T-helper 1 cell treated with Interleukin-12 subunit alpha and Interleukin-12 subunit beta and Interleukin-4 antibody, amounts not matched to agents 30 ng/mL and 1 ng/mL, for 36 hours (primary cell): ENCODE measurements around the gene EYA2. TPM values are rescaled to one million over a fixed set of nuclear protein-coding genes. Genes with fewer than 3 reads are reported as not detected.
"Not testable (repeated sequence)": the region's sequence is repeated elsewhere in the genome, so short reads cannot be mapped to it uniquely, and the experiment has no call there.

Experiments
- intact Hi-C: fragments of 100-400 bp; cut with micrococcal nuclease; formaldehyde crosslinking; loops from one replicate; pipeline ENCODE4 v1.15.1; 2024
- total RNA-seq: library from RNA; stranded (reverse); gene quantifications from 2 replicates; pipeline ENCODE4 v1.2.3, GENCODE V29; 2022

Gene EYA2
- total RNA-seq, 1 donor from 2014 or later, result not detected

GRCh38 chr20:47198996-47199552 is 304.4 kb downstream of the EYA2 start:
- intact Hi-C loops, result loop anchor here (5.0 kb wide), 1 partner anchor 463 kb away; no protein-coding TSS in a partner anchor

DNA sequence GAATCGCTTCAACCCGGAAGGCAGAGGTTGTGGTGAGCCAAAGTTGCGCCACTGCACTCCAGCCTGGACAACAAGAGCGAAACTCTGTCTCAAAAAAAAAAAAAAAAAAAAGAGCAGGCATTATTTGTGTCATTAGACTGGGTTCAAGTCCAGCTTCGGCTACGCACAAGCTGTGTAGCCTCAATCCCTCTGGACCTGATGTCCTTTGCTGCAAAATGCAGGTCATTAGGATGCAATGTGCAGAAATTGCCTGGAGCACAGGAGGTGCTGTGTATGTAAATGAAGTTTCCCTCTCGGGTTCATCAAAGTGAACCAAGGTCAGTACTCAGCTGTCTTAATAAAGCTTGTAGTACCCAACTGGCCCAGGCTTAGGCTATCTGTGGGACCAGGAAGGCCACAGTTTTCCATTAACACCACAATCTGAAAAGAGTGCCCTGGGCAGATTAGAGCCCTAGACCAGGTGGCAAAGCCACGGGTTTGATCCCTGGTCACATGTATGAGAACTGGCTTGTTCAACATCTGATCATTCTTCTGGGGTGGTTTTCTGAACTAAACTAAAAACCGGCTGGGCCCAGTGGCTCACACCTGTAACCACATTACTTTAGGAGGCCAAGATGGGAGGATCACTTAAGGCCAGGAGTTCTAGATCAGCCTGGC is 306.6 kb downstream of the EYA2 start:
- intact Hi-C loops, result no loop called here

GRCh38 chr20:47202733-47203667 is 308.4 kb downstream of the EYA2 start:
- intact Hi-C loops, result no loop called here

DNA sequence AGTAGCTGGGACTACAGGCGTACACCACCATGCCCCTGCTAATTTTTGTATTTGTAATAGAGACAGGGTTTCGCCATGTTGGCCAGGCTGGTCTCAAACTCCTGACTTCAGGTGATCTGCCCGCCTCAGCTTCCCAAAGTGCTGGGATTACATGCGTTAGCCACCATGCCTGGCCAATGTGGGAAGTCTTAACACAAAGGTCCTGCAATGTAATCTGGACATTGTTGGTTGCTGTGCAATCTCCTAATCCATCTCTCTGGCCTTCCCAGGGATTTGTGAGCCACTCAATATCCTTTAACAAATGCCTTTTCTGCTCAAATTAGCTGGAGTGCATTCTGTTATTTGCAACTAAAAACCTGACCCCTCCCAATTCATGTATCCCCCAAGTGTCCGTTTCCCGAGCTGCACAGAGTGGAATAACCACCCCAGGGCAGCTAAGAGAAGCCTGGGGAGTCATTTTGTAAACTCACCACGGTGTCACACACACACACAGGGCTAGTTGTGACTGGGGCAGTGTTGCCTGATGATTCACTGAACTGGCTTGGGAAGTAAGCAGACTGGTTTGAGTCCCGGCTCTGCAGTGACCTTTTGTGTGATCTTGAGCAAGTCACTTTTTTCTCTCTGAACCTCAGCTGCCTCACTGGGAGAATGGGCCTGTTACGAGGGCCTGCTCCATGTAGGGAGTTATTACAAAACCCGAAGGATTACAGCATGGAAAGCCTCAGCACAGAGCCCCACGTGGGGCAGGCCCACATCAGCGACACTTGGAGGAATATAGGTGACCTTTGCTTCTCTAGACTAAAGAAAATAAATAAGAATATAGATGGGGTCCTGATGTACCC is 309.6 kb downstream of the EYA2 start:
- intact Hi-C loops, result no loop called here

DNA sequence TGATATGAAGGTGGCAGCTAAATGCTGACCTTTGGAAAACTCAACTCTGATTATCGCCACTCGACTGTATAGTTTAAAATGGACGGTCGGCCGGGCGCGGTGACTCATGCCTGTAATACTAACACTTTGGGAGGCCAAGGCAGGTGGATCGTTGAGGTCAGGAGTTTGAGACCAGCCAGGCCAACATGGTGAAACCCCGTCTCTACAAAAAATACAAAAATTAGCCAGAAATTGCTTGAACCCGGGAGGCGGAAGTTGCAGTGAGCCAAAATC is 310.1 kb downstream of the EYA2 start:
- intact Hi-C loops, result loop anchor here (1.0 kb wide), 1 partner anchor 180 kb away; no protein-coding TSS in a partner anchor

DNA sequence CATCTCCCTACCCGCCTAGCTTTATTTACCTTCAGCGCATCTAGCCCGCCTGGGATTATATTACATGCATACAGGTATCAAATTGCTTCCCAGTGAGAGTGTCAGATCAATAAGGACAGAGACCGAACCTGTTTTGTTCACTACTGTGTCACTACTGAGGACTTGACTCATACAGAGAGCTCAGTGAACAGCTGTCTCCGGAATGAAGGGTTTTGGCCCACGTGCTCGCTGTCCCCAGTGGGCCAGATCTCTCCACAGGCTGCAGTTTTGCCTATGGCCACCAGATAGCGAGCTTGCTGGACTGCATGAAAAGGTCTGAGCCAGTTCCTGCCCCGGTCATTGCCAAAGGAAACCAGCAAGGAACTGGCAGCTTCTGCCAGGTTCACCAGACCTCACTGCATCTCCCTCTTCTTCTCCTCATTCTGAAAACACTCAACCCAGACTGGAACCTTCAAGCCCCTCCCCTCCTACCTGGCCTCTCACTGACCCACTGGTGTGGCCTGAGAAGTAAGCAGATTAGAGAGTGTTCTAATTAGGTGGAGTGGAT is 311.0 kb downstream of the EYA2 start:
- intact Hi-C loops, result loop anchor here (1.0 kb wide), 1 partner anchor 179 kb away; no protein-coding TSS in a partner anchor

DNA sequence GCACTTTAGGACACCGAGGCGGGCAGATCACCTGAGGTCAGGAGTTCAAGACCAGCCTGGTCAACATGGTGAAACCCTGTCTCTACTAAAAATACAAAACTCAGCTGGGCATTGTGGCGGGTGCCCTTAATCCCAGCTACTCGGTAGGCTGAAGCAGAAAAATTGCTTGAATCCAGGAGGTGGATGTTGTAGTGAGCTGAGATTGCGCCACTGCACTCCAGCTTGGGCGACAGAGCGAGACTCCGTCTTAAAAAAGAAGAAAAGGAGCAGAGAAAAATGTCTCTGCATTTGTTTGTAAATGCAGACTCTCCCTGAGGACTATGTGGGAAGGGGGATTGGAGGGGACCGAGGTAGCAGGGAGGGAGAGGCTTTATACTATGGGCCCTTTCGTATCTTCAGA is 311.9 kb downstream of the EYA2 start:
- intact Hi-C loops, result not testable (repeated sequence)

GRCh38 chr20:47206962-47207641 is 312.5 kb downstream of the EYA2 start:
- intact Hi-C loops, result no loop called here

GRCh38 chr20:47208534-47209174 is 314.0 kb downstream of the EYA2 start:
- intact Hi-C loops, result no loop called here

- intact Hi-C loops, result no loop called here
Measured at GRCh38 chr20:47209982-47210381, 315.3 kb downstream of the EYA2 start.

DNA sequence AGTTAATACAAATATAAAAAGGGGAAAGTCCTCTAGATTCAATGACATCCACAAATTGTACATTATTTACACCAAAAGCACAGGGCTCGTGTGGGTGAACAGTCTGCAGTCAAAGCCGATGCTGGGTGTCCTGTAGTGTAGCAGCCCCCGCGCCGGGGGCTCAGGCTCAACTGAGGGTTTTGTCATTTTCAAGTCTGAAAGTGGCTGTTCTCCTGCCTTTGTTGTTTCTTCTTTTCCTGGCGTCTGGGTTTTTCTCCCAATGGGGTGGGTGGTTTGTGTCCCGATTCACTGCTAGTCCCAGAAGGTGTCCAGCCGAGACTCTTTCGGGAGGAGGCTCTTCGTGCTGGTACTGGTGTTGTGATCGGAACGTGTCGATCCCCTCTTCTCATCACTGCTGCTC is 315.8 kb downstream of the EYA2 start:
- intact Hi-C loops, result no loop called here

DNA sequence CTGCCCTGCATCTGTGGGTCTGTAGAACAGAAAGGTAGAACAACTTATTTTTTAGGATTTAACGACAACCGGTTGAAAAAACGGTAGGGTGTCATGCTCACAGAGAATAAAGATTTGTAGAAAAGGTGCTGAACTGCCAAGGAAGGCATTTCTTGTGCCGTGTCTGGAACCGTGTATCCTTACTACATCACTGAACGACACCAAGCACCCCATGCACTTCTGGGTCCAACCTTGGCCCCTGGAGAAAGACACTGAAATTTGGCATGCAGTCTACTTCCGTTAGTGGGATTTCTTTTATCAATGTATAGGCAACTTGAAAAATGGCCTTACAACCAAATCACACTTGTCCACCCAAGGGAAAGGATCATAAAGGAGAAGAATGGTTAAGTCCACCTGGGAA is 316.4 kb downstream of the EYA2 start:
- intact Hi-C loops, result no loop called here

- intact Hi-C loops, result no loop called here
Measured at GRCh38 chr20:47212606-47213207, 318.1 kb downstream of the EYA2 start.

DNA sequence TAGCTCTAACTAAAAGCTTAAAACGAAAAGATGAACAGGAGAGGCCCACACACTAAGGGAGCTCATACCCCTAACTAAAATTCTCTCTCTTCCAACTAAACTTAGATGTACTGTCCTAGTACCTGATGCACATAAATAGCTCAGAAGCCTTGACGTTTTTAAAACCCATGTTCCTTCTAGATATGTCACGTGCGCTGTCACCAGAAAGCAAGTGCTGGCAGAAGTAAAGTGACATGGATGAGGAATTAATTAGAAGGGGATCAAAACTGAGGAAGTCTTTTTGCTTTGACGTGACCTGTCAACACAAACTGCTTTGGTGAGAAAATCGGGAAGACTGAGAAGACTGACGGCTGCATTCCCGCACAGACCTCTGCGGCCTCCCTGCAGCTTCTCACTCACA is 319.3 kb downstream of the EYA2 start:
- intact Hi-C loops, result no loop called here

GRCh38 chr20:47215653-47216397 is 321.2 kb downstream of the EYA2 start:
- intact Hi-C loops, result no loop called here

- intact Hi-C loops, result no loop called here
Measured at GRCh38 chr20:47216819-47217410, 322.3 kb downstream of the EYA2 start.

- intact Hi-C loops, result no loop called here
Measured at GRCh38 chr20:47217482-47218446, 323.1 kb downstream of the EYA2 start.
